ENCODE data around the gene TSPAN5.

TSPAN5 gene

DNA sequence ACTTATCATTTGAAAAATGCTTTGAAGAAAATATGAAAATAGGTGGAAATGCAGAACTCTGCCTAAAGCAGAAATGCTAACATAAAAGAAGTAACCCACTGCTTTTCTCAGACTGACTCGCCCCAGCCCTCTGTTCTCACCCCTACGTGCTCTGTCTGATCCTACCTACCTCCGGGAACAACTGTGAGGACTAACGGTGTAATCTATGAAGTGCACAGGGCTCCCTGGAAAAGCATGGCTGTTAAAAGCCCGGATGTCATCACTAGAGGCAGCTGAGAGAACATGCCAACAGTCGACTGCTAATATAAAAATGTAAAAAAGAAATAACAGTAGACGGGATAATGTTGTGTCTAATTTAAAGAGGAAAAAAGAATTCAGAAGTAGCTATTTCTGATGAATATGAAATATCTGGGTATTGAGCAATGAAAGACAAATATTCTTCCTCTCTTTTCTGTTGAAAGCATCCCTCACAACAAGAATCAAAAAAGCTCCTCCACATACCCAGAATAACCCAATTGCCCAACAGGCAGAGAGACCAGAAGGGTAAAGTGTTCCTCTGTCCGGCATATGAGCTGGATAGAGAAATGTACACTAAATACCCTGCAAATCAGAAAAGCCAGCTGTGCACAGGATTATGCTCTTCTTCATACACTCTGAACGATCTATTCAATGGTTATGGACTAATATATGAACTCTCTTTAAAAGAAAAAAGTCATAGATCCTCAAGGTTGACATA, 130.7 kb downstream of the TSPAN5 start:
- TF ChIP-seq, protein P1, sequence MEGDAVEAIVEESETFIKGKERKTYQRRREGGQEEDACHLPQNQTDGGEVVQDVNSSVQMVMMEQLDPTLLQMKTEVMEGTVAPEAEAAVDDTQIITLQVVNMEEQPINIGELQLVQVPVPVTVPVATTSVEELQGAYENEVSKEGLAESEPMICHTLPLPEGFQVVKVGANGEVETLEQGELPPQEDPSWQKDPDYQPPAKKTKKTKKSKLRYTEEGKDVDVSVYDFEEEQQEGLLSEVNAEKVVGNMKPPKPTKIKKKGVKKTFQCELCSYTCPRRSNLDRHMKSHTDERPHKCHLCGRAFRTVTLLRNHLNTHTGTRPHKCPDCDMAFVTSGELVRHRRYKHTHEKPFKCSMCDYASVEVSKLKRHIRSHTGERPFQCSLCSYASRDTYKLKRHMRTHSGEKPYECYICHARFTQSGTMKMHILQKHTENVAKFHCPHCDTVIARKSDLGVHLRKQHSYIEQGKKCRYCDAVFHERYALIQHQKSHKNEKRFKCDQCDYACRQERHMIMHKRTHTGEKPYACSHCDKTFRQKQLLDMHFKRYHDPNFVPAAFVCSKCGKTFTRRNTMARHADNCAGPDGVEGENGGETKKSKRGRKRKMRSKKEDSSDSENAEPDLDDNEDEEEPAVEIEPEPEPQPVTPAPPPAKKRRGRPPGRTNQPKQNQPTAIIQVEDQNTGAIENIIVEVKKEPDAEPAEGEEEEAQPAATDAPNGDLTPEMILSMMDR (IDR thresholded peaks at IDR 0.05; ENCODE audit: low read depth, low read length) = no peak
- no peak overlapping the region for H3K4me3 ChIP-seq (ENCODE audit: low read depth, low read length)

DNA sequence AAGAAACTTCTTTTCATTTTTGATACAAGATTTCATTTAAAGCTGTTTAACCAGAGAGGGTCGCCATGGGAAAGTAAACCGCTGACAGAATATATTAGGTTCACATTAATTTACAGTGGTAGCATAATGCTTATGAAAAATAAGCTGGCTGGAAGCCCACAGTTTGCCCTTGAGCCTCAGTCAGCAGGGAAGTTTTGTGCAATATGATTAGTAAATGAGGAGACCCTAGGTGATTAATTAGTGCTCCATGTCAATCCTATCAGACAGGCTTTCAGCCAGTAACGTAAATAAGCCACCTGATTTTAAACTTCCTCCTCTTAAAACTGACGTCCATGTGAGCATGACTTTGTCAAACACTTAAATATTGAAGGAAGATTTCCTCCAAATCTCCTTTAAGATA, 134.2 kb downstream of the TSPAN5 start:
- no peak overlapping the region for H3K4me3 ChIP-seq (ENCODE audit: low read depth, low read length)
- TF ChIP-seq, protein P1 (IDR thresholded peaks at IDR 0.05; ENCODE audit: low read depth, low read length) = no peak

DNA sequence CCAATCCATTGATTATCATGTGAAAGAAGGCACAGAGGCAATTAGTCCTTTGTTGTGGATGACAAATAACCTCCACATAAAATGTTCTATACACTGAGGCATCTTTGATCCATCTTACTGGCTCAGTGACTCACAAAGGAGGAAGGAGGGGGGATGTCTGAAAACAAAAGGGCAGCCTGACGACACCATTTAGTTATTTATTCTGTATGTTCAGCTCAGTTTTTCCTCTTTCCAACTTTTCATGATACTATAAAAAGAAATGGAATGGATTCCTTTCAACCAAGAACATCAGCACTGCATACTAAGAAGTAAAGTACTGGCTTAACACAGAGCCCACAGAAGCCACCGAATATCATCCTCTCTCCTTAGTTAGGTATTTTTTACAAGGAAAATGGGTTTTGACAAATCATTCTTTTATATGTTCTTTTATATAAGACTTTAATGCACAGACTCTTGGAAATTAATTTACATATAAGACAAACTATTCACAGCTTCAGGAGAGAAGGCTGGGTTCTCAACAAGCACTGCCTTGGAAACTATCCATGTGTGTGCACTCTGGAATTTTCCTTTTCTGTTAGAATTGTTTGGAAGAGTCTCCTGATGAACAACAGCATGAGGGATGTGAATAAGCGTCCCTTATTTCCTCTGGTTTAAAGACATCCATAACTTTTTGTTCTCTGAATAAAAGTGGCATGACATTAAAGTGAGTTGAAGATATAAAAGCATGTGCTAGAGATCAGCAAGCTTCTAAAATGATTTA, 135.6 kb downstream of the TSPAN5 start:
- H3K4me3 ChIP-seq (ENCODE audit: low read depth, low read length) = peak overlapping the region; percentile 32; the same call in 1 of the 2 replicates
- TF ChIP-seq, protein P1 (IDR thresholded peaks at IDR 0.05; ENCODE audit: low read depth, low read length) = no peak

- H3K4me3 ChIP-seq (ENCODE audit: low read depth, low read length) = no peak overlapping the region
- TF ChIP-seq, protein P1 (IDR thresholded peaks at IDR 0.05; ENCODE audit: low read depth, low read length) = no peak
Measured at GRCh38 chr4:98522062-98522461, 136.3 kb downstream of the TSPAN5 start.

GRCh38 chr4:98521486-98521885, 136.9 kb downstream of the TSPAN5 start:
- no peak overlapping the region for H3K4me3 ChIP-seq (ENCODE audit: low read depth, low read length)
- TF ChIP-seq, protein P1 (IDR thresholded peaks at IDR 0.05; ENCODE audit: low read depth, low read length) = no peak

GRCh38 chr4:98519268-98519977, 139.0 kb downstream of the TSPAN5 start:
- H3K4me3 ChIP-seq (ENCODE audit: low read depth, low read length) = no peak overlapping the region
- TF ChIP-seq, protein P1 (IDR thresholded peaks at IDR 0.05; ENCODE audit: low read depth, low read length) = no peak

Measured in WI38 (cell line).